GM12878 (cell line): Measurements from ENCODE around the gene LGI4.

Experiments used
- ESRRA ChIP-seq: IDR thresholded peaks from 2 replicates; pipeline ENCODE4 v1.6.1; 2012; ENCODE audit warnings: mild to moderate bottlenecking, low read length, improper control_type of control experiment
- ETV6 ChIP-seq, 2 experiments: fragments of 450-650 bp in 1 of 2; IDR thresholded peaks in 1 of 2; conservative IDR thresholded peaks in 1 of 2; 2 replicates each; pipeline ENCODE4 v1.6.1; 2014; ENCODE audit warnings: antibody characterized with exemption in 1 of 2, borderline replicate concordance in 1 of 2, low read depth in 1 of 2, mild to moderate bottlenecking in 1 of 2, moderate library complexity in 1 of 2
- HDAC2 ChIP-seq: fragments of 200-600 bp; sonication (generic); IDR thresholded peaks from 2 replicates; pipeline ENCODE4 v1.6.1; 2017
- MXI1 ChIP-seq: fragments of 150-350 bp; IDR thresholded peaks from 2 replicates; pipeline ENCODE4 v1.6.1; 2011; ENCODE audit warnings: low read depth, mild to moderate bottlenecking, inconsistent platforms, low read length, improper control_type of control experiment
- NBN ChIP-seq: fragments of 450-650 bp; IDR thresholded peaks from 2 replicates; pipeline ENCODE4 v1.6.1; 2016
- PAX5 ChIP-seq: IDR thresholded peaks from 2 replicates; pipeline ENCODE4 v1.6.1; 2011; ENCODE audit warnings: low read depth, low read length, borderline replicate concordance
- POLR2AphosphoS5 ChIP-seq: IDR thresholded peaks from 2 replicates; pipeline ENCODE4 v1.6.1; 2011; ENCODE audit warnings: mild to moderate bottlenecking, low read length, inconsistent platforms
- SMAD5 ChIP-seq: IDR thresholded peaks from 2 replicates; pipeline ENCODE4 v1.6.1; 2016; ENCODE audit warnings: antibody characterized with exemption, low read depth
- STAT1 ChIP-seq: fragments of 450-650 bp; conservative IDR thresholded peaks from 2 replicates; pipeline ENCODE4 v1.6.1; 2014; ENCODE audit warnings: antibody characterized with exemption, mild to moderate bottlenecking
- ZBTB11 ChIP-seq: fragments of 450-650 bp; formaldehyde crosslinking; IDR thresholded peaks from 2 replicates; pipeline ENCODE4 v1.5.0; 2022; ENCODE audit warnings: mild to moderate bottlenecking, missing genetic modification characterization

DNA sequence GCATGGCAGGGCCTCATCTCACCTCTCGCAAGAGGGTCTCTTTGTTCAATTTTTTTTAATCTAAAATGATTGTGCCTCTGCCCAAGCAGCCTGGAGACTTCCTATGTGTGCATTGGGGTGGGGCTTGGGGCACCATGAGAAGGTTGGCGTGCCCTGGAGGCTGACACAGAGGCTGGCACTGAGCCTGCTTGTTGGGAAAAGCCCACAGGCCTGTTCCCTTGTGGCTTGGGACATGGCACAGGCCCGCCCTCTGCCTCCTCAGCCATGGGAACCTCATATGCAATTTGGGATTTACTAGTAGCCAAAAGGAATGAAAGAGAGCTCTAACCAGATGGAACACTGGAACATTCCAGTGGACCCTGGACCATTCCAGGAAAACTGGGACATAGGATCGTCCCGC is 11.3 kb downstream of the LGI4 start:
- no peak for TF ChIP-seq ESRRA
- TF ChIP-seq ETV6 (conservative IDR thresholded peaks at IDR 0.05 in 1 of 2, IDR thresholded peaks at IDR 0.05 in 1 of 2; ENCODE audit: borderline replicate concordance in 1 of 2, low read depth in 1 of 2) = no peak
- no peak for TF ChIP-seq HDAC2
- no peak for TF ChIP-seq MXI1
- no peak for TF ChIP-seq NBN
- no peak for TF ChIP-seq PAX5
- TF ChIP-seq POLR2AphosphoS5 = no peak
- TF ChIP-seq STAT1 = no peak
- no peak for TF ChIP-seq SMAD5
- TF ChIP-seq ZBTB11 = no peak
